B cell (primary cell): ENCODE data around the gene KAZN.

Experiments used
- EZH2 ChIP-seq: IDR thresholded peaks from 2 replicates; pipeline ENCODE4 v1.6.1; 2012; ENCODE audit warnings: borderline replicate concordance, low read depth, mild to moderate bottlenecking, moderate library complexity, low read length; ENCODE audit not compliant: insufficient read depth, poor library complexity, severe bottlenecking
- TF ChIP-seq, protein P1 (sequence below): fragments of 200-600 bp; IDR thresholded peaks from one replicate; pipeline ENCODE4 v1.8.0; 2022; ENCODE audit warnings: antibody characterized with exemption, mild to moderate bottlenecking

DNA sequence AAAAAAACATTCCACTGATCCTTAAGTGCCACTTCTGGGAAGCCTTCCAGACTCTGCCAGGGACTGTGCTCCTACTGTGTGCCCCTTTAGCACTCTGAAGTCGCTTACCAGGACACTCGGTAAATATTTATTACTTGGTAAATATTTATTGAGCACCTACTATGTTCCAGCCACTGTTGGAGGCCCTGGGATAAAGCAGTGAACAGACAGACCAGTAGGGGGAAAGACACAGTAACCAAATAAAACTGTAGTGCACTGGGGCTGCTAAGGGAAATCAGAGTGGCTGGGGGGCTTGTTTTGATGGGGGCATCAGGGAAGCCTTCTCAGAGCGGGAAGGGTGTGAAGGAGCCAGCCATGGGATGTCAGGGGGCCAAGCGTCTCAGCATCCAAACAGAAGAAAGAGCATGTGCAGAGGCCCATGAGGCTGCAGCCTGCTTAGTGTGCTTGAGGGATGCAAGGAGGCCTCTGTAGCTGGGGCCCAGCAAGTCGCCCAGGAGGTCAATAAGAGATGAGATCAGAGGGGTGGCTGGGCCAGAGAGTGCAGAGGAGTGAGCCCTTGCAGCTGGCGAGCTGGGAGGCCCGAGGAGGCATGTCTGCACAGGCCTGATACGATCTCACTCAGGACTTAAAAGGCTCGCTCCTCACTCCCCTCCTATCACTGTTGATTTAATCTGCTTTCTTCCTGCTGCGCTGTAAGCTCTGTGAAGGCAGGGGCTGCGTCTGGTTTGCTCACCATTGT is 28.6 kb downstream of the KAZN start:
- TF ChIP-seq EZH2: no peak
- TF ChIP-seq, protein P1, sequence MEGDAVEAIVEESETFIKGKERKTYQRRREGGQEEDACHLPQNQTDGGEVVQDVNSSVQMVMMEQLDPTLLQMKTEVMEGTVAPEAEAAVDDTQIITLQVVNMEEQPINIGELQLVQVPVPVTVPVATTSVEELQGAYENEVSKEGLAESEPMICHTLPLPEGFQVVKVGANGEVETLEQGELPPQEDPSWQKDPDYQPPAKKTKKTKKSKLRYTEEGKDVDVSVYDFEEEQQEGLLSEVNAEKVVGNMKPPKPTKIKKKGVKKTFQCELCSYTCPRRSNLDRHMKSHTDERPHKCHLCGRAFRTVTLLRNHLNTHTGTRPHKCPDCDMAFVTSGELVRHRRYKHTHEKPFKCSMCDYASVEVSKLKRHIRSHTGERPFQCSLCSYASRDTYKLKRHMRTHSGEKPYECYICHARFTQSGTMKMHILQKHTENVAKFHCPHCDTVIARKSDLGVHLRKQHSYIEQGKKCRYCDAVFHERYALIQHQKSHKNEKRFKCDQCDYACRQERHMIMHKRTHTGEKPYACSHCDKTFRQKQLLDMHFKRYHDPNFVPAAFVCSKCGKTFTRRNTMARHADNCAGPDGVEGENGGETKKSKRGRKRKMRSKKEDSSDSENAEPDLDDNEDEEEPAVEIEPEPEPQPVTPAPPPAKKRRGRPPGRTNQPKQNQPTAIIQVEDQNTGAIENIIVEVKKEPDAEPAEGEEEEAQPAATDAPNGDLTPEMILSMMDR: no peak
